DMS153 treated with DMSO at 0.1 percent for 48 hours (cell line): ENCODE data around the gene TSGA10IP.

ENCODE experiments used
- DNase-seq: peaks from one replicate; lab custom pipeline; 2025; ENCODE audit not compliant: unreplicated experiment; lab: John Stamatoyannopoulos, UW

The TSGA10IP gene

DNA sequence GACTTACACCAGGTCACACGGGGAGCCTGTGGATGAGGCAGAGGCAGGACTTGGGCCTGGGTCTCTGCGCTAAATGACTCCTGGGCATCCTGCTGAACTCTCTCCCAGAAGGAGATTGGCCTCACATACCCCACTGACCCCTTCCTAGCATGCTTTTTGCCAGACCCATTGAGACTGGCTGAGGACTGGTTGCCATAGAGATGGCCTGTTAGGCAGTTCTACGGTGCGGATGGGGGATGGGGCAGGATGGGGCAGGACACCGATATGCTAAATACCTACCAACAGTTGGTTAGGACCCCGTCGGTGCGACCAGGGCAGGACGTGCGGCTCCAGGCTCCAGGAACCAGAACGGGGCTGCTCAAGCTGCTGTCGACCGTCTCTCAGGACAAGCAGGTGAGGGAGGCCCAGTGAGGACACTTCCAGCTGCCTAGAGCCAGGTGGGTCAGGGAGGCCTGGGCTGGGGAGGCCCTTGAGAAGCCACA is at the start of gene TSGA10IP:
Gene TSGA10IP, plus strand, starts transcription at position 51 of the 482 bp plus-strand sequence. Its CDS starts 196 bp downstream, at position 247.
- DNase-seq: no peak

DNA sequence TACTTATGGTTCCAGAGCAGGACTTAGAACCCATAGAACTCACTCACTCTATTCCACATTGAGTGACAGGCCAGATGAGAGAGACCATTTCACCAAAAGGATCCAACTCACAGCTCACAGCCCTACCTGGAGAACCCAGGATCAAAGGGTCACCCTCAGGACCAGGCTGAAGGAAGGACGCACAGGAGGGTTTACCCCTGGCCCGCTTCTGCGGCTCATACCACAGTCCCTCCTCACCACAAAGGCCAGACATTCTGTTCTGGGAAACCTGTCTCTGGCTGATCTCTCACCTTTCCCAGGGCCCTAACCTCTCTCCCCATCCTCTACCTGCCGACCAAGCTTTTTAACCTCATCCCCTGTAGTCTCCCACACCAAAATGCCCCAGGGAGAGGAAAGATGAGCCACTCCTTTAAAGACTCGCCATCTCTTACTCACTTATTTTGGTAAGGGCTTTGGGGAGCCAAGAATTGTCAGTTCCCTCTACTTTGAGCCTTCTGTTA is 49.7 kb upstream of the TSGA10IP start:
- DNase-seq: no peak

GRCh38 chr11:65896034-65896999 is 49.0 kb upstream of the TSGA10IP start:
- DNase-seq: no peak

DNA sequence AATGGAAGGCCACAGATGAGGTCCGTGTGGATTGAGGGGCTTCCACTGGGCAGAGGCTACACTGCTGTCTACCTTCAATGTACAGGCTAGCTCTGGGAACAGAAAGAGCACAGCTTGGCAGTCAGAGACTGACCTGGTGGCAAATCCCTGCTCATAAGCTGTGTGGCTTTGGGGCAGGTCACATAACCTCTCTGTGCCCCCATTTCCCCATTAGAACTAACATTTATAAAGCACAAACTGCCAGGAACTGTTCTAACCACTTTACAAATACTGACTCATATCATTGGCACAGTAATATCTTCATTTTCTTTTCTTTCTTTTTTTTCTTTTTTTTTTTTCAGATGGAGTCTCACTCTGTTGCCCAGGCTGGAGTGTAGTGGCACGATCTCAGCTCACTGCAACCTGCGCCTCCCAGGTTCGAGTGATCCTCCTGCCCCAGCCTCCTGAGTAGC is 48.2 kb upstream of the TSGA10IP start:
- DNase-seq: no peak

GRCh38 chr11:65898656-65899355 is 46.5 kb upstream of the TSGA10IP start:
- DNase-seq: no peak

DNA sequence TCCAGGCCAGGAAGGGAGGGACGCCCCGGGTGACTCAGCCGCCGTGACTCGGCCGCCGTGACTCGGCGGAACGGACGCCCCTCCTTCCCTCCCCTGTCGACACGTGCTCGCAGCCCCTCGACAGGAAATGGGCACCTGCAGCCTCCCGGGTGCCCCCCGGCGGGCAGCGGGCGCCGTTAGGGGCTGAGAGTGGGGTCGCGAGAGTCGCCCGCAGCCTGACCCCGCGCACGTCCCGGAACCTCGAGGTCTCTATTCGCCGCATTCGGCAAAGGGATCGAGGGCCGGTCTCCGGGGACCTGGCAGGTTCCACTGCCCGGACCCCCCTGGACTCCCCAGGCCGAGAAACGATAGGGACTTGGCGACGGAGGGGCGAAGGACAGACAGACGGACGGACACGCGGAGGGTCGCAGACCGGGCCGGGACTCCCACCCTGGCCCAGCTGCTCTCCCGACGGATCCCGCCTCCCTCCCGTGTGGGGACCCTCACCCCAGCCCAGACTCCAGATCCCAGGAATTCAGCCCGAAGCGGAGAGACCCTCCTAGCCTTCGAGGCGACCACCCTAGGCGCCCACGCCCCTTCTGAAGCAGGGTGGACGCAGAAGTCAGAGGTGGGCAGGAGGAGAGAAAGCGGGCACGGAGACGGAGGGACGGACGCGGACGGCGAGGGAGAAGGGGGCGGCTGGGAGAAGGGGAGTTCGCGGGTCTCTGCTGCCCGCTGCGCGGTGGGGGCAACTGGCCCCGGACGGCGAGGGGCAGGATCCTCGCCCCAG is 45.7 kb upstream of the TSGA10IP start:
- DNase-seq: no peak

- DNase-seq: peak; percentile 56
Observed at GRCh38 chr11:65900125-65900898, 45.0 kb upstream of the TSGA10IP start, which contains the start of gene FOSL1. Gene FOSL1 (minus strand): TSS chr11:65900388. CDS start chr11:65900339, 49 bp downstream.

GRCh38 chr11:65900899-65901180 is 44.4 kb upstream of the TSGA10IP start:
- no peak for DNase-seq

GRCh38 chr11:65903068-65903481 is 42.2 kb upstream of the TSGA10IP start:
- no peak for DNase-seq

DNA sequence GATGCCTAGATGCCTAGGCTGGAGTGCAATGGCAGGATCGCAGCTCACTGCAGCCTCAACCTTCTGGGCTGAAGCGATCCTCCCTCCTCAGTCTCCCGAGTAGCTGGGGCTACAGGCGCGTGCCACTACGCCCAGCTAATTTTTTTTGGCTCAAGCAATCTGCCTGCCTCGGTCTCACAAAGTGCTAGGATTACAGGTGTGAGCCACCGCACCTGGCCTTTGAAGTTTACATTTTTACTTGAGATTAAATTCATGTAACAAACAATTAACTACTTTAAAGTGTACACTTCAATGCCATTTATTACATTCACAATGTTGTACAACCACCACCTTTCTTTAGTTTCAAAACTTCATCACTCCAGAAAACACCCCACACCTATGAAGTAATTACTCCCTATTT is 41.6 kb upstream of the TSGA10IP start:
- no peak for DNase-seq

- no peak for DNase-seq
Observed at GRCh38 chr11:65906602-65907001, 38.7 kb upstream of the TSGA10IP start.

DNA sequence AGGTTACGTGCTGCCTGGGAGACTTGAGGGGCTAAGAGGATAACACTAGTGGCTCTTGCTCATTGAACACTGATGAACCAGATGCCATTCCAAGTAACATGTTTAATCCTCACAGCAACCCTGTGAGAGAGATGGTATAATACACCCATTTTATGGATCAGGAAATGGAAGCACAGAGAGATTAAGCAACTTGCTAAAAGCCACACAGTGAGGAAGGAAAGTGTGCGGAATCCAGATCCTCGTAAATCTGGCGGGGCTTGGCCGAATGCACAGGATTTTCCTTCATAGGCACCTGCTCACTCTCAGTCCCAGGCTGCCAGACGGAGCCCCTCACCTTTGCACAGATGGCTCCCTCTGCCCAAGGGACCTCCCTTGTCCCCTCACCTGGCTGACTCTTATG is 37.4 kb upstream of the TSGA10IP start:
- DNase-seq: no peak

DNA sequence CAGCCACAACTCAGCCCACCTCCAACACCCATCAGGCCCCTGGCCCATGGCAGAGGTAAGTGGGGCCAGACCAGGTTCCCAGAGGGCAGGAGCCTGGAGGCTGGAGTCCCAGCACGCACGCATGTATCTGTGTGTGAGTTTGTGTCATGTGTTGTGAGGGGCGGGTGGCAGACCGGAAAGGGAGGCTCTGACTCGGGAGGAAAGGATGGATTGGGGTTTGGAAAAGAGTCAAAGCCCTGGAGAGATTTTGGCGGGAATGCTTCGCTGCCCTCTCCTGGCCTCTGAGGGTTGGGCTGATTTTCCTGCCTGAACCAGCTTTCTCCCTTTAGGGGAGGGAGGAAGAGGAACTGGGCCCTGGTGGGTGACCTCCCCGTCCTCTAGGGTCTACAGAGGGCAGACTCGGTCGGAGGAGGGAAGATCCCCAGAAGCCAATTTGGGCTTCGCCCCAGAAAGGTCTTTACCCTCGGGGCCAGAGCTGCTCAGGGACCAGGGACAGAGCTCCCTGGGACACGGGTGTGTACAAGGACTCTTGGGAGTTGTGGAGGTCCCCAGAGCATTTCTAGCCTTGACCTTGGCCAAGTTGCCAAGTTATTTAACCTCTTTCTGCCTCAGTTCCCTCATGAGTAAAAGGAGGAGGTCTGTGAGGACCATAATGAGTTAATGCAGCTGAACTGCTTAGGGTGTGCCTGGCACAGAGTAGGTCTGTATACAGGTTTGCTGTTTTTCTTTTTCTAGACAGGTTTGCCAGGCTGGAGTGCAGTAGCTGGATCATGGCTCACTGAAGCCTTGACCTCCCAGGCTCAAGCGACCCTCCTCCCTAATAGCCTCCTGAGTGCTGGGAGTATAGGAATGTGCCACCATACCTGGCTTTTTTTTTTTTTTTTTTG is 33.4 kb upstream of the TSGA10IP start:
- DNase-seq: peak; percentile 42

GRCh38 chr11:65912845-65913244 is 32.4 kb upstream of the TSGA10IP start:
- no peak for DNase-seq

DNA sequence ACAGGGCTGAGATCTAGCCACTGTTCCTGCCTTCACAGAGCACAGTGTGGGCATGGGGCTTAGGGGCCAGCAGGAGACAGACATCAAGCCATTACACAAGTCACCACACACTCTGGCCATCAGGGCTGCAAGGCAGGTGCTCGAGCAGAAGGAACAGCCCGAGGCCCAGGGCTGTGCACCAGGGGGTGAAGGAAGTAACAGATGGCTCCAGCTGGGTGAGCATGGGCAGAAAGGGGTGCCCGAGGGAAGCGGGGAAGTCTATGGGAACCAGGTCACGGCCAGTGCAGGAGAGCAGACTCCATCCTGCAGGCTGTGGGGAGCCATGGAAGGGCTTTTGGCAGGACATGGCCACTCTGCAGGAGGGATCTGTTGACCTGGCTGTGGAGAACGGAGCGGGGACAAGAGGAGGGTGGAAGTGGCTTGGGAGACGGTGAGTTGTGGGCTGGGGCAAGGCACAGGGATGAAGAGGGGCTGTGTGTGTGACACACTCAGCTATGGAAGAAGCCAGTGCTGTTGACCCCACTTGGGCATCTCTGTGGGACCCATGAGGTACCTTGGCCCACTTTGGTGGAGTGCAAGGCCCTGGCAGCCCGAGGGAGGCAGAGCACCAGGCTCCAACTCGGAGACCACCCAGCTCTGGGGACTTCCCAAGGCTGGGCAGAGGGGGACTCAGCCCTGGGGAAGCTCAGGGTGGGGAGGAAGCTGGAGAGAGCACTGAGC is 30.0 kb upstream of the TSGA10IP start:
- no peak for DNase-seq

DNA sequence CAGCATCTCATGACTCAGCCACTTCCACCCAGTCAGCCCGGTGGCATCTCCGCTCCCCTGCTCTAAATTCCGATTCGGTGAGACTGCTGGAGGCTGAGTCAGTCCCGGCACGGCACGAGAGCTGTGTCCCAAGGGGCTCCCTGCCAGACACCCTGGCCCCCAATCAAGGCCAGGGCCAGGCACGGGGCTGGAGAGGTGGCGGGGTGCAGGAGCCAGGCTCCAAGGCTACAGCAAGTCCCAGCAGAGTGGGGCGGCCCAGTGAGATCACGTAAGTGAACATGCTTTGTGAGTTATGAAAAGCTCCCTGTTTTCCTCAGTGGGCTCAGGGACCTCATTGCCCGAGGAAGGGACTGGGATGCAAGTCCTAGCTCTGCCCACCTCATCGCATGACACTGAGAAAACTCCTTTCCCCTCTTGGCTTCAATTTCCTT is 29.4 kb upstream of the TSGA10IP start:
- DNase-seq: no peak

GRCh38 chr11:65916391-65916790 is 28.9 kb upstream of the TSGA10IP start:
- no peak for DNase-seq

DNA sequence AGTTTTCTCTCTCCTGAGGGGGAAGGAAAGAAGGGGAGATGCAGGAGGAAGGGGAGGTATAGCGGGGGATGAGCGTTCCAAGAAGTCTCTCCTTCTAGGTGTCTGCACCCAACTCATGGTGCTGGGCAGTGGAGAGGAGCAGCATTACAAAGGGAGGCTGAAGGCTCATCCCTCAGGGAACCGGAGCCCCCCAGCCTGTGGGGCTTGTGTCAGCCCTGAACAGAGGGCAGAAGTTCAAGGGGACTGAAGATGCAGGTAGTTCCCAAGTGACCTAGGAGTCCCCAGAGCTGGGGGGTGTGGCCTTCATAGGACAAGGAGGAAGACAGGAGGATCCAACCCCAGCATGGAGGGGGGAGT is 28.2 kb upstream of the TSGA10IP start:
- no peak for DNase-seq
